Liver (tissue), 9 donors: Measurements from ENCODE around the gene CASZ1. TPM values are rescaled to one million over a fixed set of nuclear protein-coding genes. Genes with fewer than 3 reads are reported as not detected.

ENCODE experiments used
- DNase-seq: peaks from one replicate; pipeline ENCODE4 v3.0.0-alpha.2; 2017; ENCODE audit warnings: low spot score
- H3K27ac ChIP-seq, 2 donors: one replicate each; pipeline ENCODE4 v1.7.0; 2013; ENCODE audit warnings: inconsistent platforms in 2 of 2, low read length in 2 of 2, control low read depth in 1 of 2, low read depth in 1 of 2, mild to moderate bottlenecking in 1 of 2
- H3K27me3 ChIP-seq, 4 donors: one replicate each; pipeline versions ENCODE4 v1.6.1 to v1.7.0; 2013; ENCODE audit warnings: low read length in 3 of 4, inconsistent platforms in 1 of 4, mild to moderate bottlenecking in 1 of 4, moderate library complexity in 1 of 4; ENCODE audit not compliant: control insufficient read depth in 4 of 4, insufficient read depth in 4 of 4
- H3K36me3 ChIP-seq, 4 donors: one replicate each; pipeline versions ENCODE4 v1.6.1 to v1.7.0; 2013; ENCODE audit warnings: low read length in 3 of 4, mild to moderate bottlenecking in 3 of 4, low read depth in 1 of 4, moderate library complexity in 1 of 4; ENCODE audit not compliant: control insufficient read depth in 4 of 4, insufficient read depth in 3 of 4
- H3K4me1 ChIP-seq, 4 donors: one replicate each; pipeline versions ENCODE4 v1.6.1 to v1.7.0; 2013; ENCODE audit warnings: low read length in 3 of 4, mild to moderate bottlenecking in 3 of 4, moderate library complexity in 1 of 4; ENCODE audit not compliant: control insufficient read depth in 4 of 4, insufficient read depth in 4 of 4
- H3K4me3 ChIP-seq, 3 donors: one replicate each; pipeline versions ENCODE4 v1.6.1 to v1.7.0; 2013; ENCODE audit warnings: low read length in 3 of 3, control low read depth in 1 of 3, low read depth in 1 of 3, mild to moderate bottlenecking in 1 of 3
- H3K9ac ChIP-seq, 2 donors: one replicate each; pipeline ENCODE4 v1.7.0; 2013; ENCODE audit warnings: low read length in 2 of 2, mild to moderate bottlenecking in 2 of 2, moderate library complexity in 2 of 2, control low read depth in 1 of 2, low read depth in 1 of 2
- H3K9me3 ChIP-seq, 4 donors: one replicate each; pipeline versions ENCODE4 v1.6.1 to v1.7.0; 2013; ENCODE audit warnings: low read length in 3 of 4; ENCODE audit not compliant: control insufficient read depth in 4 of 4
- EGR1 ChIP-seq, 2 donors: IDR thresholded peaks; 2 replicates each; pipeline ENCODE4 v1.6.1; 2016 to 2018; ENCODE audit warnings: antibody characterized with exemption in 2 of 2, low read depth in 2 of 2
- FOXA1 ChIP-seq: IDR thresholded peaks from 2 replicates; pipeline ENCODE4 v1.6.1; 2016; ENCODE audit warnings: antibody characterized with exemption
- GABPA ChIP-seq, 2 donors: IDR thresholded peaks in 1 of 2; conservative IDR thresholded peaks in 1 of 2; 2 replicates each; pipeline ENCODE4 v1.6.1; 2016; ENCODE audit warnings: antibody characterized with exemption in 2 of 2, mild to moderate bottlenecking in 1 of 2, moderate library complexity in 1 of 2
- HNF4A ChIP-seq, 2 donors: conservative IDR thresholded peaks; 2 replicates each; pipeline ENCODE4 v1.6.1; 2016; ENCODE audit warnings: antibody characterized with exemption in 2 of 2, mild to moderate bottlenecking in 2 of 2
- HNF4G ChIP-seq: IDR thresholded peaks from 2 replicates; pipeline ENCODE4 v1.6.1; 2016; ENCODE audit warnings: antibody characterized with exemption
- JUND ChIP-seq, 2 donors: IDR thresholded peaks; 2 replicates each; pipeline ENCODE4 v1.6.1; 2016; ENCODE audit warnings: antibody characterized with exemption in 2 of 2
- MAX ChIP-seq: IDR thresholded peaks from 2 replicates; pipeline ENCODE4 v1.6.1; 2016; ENCODE audit warnings: antibody characterized with exemption
- NR2F2 ChIP-seq: IDR thresholded peaks from 2 replicates; pipeline ENCODE4 v1.6.1; 2016; ENCODE audit warnings: antibody characterized with exemption
- RAD21 ChIP-seq, 2 donors: IDR thresholded peaks; 2 replicates each; pipeline ENCODE4 v1.6.1; 2016; ENCODE audit warnings: antibody characterized with exemption in 2 of 2, mild to moderate bottlenecking in 2 of 2
- REST ChIP-seq: IDR thresholded peaks from 2 replicates; pipeline ENCODE4 v1.6.1; 2016; ENCODE audit warnings: antibody characterized with exemption, mild to moderate bottlenecking
- RXRA ChIP-seq, 2 donors: IDR thresholded peaks; 2 replicates each; pipeline ENCODE4 v1.6.1; 2017 to 2018; ENCODE audit warnings: antibody characterized with exemption in 2 of 2, mild to moderate bottlenecking in 1 of 2
- SP1 ChIP-seq: IDR thresholded peaks from 2 replicates; pipeline ENCODE4 v1.6.1; 2018; ENCODE audit warnings: antibody characterized with exemption, mild to moderate bottlenecking
- TAF1 ChIP-seq: conservative IDR thresholded peaks from 2 replicates; pipeline ENCODE4 v1.6.1; 2016; ENCODE audit warnings: antibody characterized with exemption, mild to moderate bottlenecking
- YY1 ChIP-seq: IDR thresholded peaks from 2 replicates; pipeline ENCODE4 v1.6.1; 2016; ENCODE audit warnings: antibody characterized with exemption, mild to moderate bottlenecking
- ZBTB33 ChIP-seq: IDR thresholded peaks from 2 replicates; pipeline ENCODE4 v1.6.1; 2016; ENCODE audit warnings: antibody characterized with exemption
- WGBS: extraction: QIAGEN DNeasy Blood & Tissue Kit; methylation state at CpG from one replicate; pipeline ENCODE4 v1.1.7; 2013; 5-methylcytosine and 5-hydroxymethylcytosine counted together
- polyA plus RNA-seq, 2 donors: library from polyadenylated mRNA; stranded (reverse) in 1 of 2; unstranded in 1 of 2; fragments of 200-250 nt in 1 of 2; fragments of >200 nt in 1 of 2; fragmentation: Nextera tagmentation in 1 of 2; extraction: Ambion mirVana in 1 of 2; gene quantifications; one replicate each; pipeline versions ENCODE4 v1.2.1 to v1.2.3, GENCODE V29; 2013 to 2015
- total RNA-seq, 2 donors: library from RNA; depleted of rRNA; stranded (reverse); fragments of >200 nt; gene quantifications; one replicate each; pipeline ENCODE4 v1.2.3, GENCODE V29; 2014
- TF ChIP-seq, protein P1 (sequence below): fragments of 150-350 bp; IDR thresholded peaks from 2 replicates; pipeline ENCODE4 v1.5.1; 2017; ENCODE audit warnings: improper control_type of control experiment, low read depth, low read length; ENCODE audit not compliant: missing input control
- TF ChIP-seq, protein P2 (sequence below): IDR thresholded peaks from 2 replicates; pipeline ENCODE4 v1.6.1; 2016; ENCODE audit warnings: antibody characterized with exemption
- donor health status: healthy.
- donor health status: healthy.
- donor health status: healthy.
- donor health status: healthy.
- donor health status: healthy.

Gene CASZ1
- total and polyA plus RNA-seq, 4 donors = 1.0 to 3.5 (median 1.9) TPM

GRCh38 chr1:10686404-10687040 lies 109.9 kb downstream of the CASZ1 start:
- H3K4me1 ChIP-seq = peaks cover 17 to 44% (median 29%) of the 10 kb centered on the region in 4 donors
- no peaks in the 10 kb centered on the region for H3K27me3 ChIP-seq
- no peaks in the 10 kb centered on the region for H3K9me3 ChIP-seq
- H3K27ac ChIP-seq = peak overlapping the region; percentile 50 to 61
- no peak overlapping the region for H3K4me3 ChIP-seq
- no peak overlapping the region for H3K9ac ChIP-seq
- no peak for DNase-seq
- no peaks in the 10 kb centered on the region for H3K36me3 ChIP-seq
- TF ChIP-seq FOXA1 = no peak
- 46% methylated on average over 20 of the region's 20 CpGs for WGBS

- H3K9ac ChIP-seq = no peak overlapping the region
- 38% methylated on average over 11 of the region's 11 CpGs for WGBS
- peak overlapping the region; percentile 50 to 61 for H3K27ac ChIP-seq
- H3K9me3 ChIP-seq = no peaks in the 10 kb centered on the region
- no peaks in the 10 kb centered on the region for H3K36me3 ChIP-seq
- H3K4me3 ChIP-seq = no peak overlapping the region
- peaks cover 17 to 49% (median 32%) of the 10 kb centered on the region in 4 donors for H3K4me1 ChIP-seq
- H3K27me3 ChIP-seq = no peaks in the 10 kb centered on the region
- DNase-seq = no peak
- TF ChIP-seq REST (peak; percentile 30), MAX (peak; percentile 31), GABPA (IDR thresholded peaks at IDR 0.05 in 1 of 2, conservative IDR thresholded peaks at IDR 0.05 in 1 of 2) (no peak), RXRA (IDR thresholded peaks at IDR 0.05) (peak; percentile 86 to 89), TAF1 (no peak), HNF4A (conservative IDR thresholded peaks at IDR 0.05) (peak; percentile 78 to 81), YY1 (peak; percentile 37), ZBTB33 (no peak), HNF4G (no peak), NR2F2 (no peak), RAD21 (IDR thresholded peaks at IDR 0.05) (peak; percentile 21 to 36), EGR1 (IDR thresholded peaks at IDR 0.05; ENCODE audit: low read depth in 2 of 2) (no peak), SP1 (peak; percentile 60), FOXA1 (no peak), JUND (IDR thresholded peaks at IDR 0.05) (no peak)
- TF ChIP-seq, protein P1, sequence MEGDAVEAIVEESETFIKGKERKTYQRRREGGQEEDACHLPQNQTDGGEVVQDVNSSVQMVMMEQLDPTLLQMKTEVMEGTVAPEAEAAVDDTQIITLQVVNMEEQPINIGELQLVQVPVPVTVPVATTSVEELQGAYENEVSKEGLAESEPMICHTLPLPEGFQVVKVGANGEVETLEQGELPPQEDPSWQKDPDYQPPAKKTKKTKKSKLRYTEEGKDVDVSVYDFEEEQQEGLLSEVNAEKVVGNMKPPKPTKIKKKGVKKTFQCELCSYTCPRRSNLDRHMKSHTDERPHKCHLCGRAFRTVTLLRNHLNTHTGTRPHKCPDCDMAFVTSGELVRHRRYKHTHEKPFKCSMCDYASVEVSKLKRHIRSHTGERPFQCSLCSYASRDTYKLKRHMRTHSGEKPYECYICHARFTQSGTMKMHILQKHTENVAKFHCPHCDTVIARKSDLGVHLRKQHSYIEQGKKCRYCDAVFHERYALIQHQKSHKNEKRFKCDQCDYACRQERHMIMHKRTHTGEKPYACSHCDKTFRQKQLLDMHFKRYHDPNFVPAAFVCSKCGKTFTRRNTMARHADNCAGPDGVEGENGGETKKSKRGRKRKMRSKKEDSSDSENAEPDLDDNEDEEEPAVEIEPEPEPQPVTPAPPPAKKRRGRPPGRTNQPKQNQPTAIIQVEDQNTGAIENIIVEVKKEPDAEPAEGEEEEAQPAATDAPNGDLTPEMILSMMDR = no peak
- TF ChIP-seq, protein P2, sequence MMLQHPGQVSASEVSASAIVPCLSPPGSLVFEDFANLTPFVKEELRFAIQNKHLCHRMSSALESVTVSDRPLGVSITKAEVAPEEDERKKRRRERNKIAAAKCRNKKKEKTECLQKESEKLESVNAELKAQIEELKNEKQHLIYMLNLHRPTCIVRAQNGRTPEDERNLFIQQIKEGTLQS = no peak
These were observed 110.5 kb downstream of the CASZ1 start for GRCh38 chr1:10685808-10686403.
